ENCODE measurements around the gene ZNHIT3. TPM values are rescaled to one million over a fixed set of nuclear protein-coding genes. Genes with fewer than 3 reads are reported as not detected.

Gene ZNHIT3
- total and polyA plus RNA-seq, 2 of the 13 experiments (the other 11 are each of a cell fraction or from before 2014, with no cell fraction given) = 66.6 to 77.4 TPM

DNA sequence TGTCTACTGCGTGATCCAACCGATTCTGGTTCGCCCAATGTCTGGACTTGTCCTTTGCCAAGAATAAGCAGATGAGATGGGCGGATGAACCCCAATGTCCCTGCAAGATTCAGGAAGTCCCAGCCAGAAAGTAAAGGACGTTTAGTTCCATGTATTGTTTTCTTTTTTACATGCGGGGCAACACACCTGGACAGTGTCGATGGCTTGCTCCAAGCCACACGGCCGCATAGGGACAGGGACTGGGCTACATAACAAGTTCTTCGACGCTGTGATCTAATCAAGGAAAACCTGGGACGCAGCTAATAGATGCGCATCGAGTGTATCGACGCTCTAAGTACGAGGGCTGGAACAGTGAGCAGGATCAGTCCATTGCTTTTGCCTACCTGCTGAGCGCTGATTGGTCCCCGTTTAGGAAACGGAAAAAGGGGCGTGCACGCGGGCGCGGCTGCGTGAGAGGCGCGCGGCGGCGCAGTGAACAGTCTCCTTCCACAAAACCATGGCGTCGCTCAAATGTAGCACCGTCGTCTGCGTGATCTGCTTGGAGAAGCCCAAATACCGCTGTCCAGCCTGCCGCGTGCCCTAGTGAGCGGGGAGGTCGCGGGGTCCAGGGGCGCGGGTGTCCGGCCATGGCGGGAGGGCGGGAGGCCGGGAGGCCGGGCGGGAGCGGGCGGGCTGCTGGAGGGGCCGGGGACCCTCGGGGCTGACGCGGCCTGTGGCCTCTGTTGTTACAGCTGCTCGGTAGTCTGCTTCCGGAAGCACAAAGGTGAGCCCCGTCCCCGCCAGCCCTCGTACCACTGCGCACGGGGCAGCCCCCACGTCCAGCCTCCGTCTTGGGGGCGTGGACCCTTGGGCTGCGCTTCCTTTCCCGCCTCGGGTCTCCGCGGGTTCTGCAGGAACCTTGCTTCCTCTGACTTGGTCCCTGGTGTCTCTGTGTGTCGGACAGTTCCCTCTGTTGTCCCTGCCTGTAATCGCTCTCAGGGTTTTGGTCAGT is at the start of gene ZNHIT3 (continued):
- TF ChIP-seq ZNF235 (CRISPR knock-in tag; IDR thresholded peaks at IDR 0.05; ENCODE audit: borderline replicate concordance) (peak; percentile 25; the same call in 1 of the 2 replicates), BRD4 (CRISPR knock-in tag; IDR thresholded peaks at IDR 0.05) (no peak), TCF12 (IDR thresholded peaks at IDR 0.05) (no peak), TCF12 (CRISPR knock-in tag; IDR thresholded peaks at IDR 0.05) (no peak), PAWR (CRISPR knock-in tag; IDR thresholded peaks at IDR 0.05; ENCODE audit: borderline replicate concordance) (no peak), ZNF136 (CRISPR knock-in tag; IDR thresholded peaks at IDR 0.05; ENCODE audit: low read depth) (0 out of 2 replicates have a peak, but pooled peaks have one; percentile 69), ZNF572 (CRISPR knock-in tag; IDR thresholded peaks at IDR 0.05) (no peak), NR2C2 (CRISPR knock-in tag; IDR thresholded peaks at IDR 0.05; ENCODE audit: borderline replicate concordance) (peak; percentile 70), NAIF1 (CRISPR knock-in tag; IDR thresholded peaks at IDR 0.05; ENCODE audit: borderline replicate concordance) (no peak), SNRNP70 (IDR thresholded peaks at IDR 0.05; ENCODE audit: low read depth, low read length) (no peak), GTF2F1 (IDR thresholded peaks at IDR 0.05; ENCODE audit: low read length) (no peak), NFE2 (CRISPR knock-in tag; IDR thresholded peaks at IDR 0.05) (no peak), ZNF510 (CRISPR knock-in tag; IDR thresholded peaks at IDR 0.05; ENCODE audit: low read depth) (peak; percentile 65; the same call in 1 of the 2 replicates)
- TF ChIP-seq, protein P1, sequence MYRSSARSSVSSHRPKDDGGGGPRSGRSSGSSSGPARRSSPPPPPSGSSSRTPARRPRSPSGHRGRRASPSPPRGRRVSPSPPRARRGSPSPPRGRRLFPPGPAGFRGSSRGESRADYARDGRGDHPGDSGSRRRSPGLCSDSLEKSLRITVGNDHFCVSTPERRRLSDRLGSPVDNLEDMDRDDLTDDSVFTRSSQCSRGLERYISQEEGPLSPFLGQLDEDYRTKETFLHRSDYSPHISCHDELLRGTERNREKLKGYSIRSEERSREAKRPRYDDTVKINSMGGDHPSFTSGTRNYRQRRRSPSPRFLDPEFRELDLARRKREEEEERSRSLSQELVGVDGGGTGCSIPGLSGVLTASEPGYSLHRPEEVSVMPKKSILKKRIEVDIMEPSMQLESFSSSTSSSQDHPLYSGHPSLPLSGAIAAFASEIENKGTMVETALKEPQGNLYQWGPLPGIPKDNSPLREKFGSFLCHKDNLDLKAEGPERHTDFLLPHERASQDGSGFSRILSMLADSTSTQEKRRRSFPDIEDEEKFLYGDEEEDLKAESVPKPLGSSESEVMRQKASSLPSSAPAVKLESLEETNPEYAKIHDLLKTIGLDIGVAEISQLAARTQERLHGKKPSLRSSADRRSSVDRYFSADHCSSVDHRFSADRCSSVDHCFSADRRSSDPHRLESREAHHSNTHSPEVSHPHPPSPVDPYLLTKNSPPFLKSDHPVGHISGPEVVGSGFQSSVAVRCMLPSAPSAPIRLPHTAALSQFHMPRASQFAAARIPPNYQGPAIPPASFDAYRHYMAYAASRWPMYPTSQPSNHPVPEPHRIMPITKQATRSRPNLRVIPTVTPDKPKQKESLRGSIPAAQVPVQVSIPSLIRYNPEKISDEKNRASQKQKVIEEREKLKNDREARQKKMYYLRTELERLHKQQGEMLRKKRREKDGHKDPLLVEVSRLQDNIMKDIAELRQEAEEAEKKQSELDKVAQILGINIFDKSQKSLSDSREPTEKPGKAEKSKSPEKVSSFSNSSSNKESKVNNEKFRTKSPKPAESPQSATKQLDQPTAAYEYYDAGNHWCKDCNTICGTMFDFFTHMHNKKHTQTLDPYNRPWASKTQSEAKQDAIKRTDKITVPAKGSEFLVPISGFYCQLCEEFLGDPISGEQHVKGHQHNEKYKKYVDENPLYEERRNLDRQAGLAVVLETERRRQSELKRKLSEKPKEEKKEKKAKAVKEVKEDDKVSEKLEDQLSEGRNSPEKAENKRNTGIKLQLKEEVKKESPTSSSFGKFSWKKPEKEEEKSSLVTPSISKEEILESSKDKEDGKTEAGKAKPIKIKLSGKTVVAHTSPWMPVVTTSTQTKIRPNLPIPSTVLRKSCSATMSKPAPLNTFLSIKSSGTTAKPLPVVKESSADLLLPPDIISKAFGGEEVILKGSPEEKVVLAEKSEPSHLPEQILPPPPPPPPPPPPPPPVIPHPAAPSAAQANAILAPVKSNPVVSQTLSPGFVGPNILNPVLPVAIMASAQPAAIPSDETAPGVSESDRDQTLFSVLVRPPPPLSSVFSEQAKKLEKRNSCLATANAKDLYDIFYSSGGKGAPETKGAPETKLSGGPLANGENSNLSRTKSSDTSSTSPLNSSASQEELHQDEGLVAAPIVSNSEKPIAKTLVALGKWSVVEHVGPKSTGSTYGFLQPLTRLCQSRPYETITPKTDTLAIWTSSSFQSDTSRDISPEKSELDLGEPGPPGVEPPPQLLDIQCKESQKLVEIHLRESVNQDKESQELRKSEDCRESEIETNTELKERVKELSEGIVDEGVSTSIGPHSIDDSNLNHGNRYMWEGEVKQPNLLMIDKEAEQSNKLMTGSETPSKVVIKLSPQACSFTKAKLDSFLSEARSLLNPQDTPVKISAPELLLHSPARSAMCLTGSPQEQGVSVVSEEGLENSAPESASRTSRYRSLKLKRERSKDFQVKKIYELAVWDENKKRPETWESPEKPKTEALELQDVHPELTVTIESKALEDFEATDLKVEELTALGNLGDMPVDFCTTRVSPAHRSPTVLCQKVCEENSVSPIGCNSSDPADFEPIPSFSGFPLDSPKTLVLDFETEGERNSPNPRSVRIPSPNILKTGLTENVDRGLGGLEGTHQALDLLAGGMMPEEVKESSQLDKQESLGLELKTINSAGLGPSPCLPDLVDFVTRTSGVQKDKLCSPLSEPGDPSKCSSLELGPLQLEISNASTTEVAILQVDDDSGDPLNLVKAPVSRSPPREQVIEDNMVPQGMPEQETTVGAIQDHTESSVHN (CRISPR knock-in tag; IDR thresholded peaks at IDR 0.05) = peak; percentile 58; the same call in 1 of the 2 replicates
- TF ChIP-seq, protein P2, sequence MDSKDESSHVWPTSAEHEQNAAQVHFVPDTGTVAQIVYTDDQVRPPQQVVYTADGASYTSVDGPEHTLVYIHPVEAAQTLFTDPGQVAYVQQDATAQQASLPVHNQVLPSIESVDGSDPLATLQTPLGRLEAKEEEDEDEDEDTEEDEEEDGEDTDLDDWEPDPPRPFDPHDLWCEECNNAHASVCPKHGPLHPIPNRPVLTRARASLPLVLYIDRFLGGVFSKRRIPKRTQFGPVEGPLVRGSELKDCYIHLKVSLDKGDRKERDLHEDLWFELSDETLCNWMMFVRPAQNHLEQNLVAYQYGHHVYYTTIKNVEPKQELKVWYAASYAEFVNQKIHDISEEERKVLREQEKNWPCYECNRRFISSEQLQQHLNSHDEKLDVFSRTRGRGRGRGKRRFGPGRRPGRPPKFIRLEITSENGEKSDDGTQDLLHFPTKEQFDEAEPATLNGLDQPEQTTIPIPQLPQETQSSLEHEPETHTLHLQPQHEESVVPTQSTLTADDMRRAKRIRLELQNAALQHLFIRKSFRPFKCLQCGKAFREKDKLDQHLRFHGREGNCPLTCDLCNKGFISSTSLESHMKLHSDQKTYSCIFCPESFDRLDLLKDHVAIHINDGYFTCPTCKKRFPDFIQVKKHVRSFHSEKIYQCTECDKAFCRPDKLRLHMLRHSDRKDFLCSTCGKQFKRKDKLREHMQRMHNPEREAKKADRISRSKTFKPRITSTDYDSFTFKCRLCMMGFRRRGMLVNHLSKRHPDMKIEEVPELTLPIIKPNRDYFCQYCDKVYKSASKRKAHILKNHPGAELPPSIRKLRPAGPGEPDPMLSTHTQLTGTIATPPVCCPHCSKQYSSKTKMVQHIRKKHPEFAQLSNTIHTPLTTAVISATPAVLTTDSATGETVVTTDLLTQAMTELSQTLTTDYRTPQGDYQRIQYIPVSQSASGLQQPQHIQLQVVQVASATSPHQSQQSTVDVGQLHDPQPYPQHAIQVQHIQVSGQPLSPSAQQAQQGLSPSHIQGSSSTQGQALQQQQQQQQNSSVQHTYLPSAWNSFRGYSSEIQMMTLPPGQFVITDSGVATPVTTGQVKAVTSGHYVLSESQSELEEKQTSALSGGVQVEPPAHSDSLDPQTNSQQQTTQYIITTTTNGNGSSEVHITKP (CRISPR knock-in tag; IDR thresholded peaks at IDR 0.05; ENCODE audit: low read depth) = peak; percentile 51; the same call in 1 of the 2 replicates
